T-cell (primary cell): Measurements from ENCODE around the gene PDLIM7. TPM values are rescaled to one million over a fixed set of nuclear protein-coding genes. Genes with fewer than 3 reads are reported as not detected.

Experiments used
- ATAC-seq, 4 experiments: fragments of 200-7000 bp in 3 of 4; fragments of 150-1000 bp in 1 of 4; cut with Tn5 transposase; replicated peaks in 1 of 4; 1 replicate in 3 of 4; 2 replicates in 1 of 4; pipeline ENCODE4 v1.10.0; 2021; ENCODE audit warnings: moderate library complexity in 3 of 4, mild to moderate bottlenecking in 2 of 4, moderate number of reproducible peaks in 1 of 4
- CTCF ChIA-PET, 2 donors: fragments of 300-600 bp; sonication (Branson Sonifier 250); formaldehyde crosslinking; loops; one replicate each; lab custom pipeline; 2022; ENCODE audit warnings: antibody characterized with exemption in 2 of 2; lab: Charles Lee
- POLR2A ChIA-PET, 2 donors: fragments of 300-600 bp; sonication (Branson Sonifier 250); formaldehyde crosslinking; loops; one replicate each; lab custom pipeline; 2022; ENCODE audit warnings: antibody characterized with exemption in 2 of 2; lab: Charles Lee
- DNase-seq, 35 experiments: peaks; one replicate each; pipeline versions ENCODE4 v3.0.0 to v3.0.0-alpha.2; 2013 to 2023
- H3K27ac ChIP-seq: one replicate; pipeline ENCODE4 v1.5.1; 2013; ENCODE audit warnings: low read length
- H3K27me3 ChIP-seq, 2 experiments: replicated peaks in 1 of 2; 1 replicate in 1 of 2; 2 replicates in 1 of 2; pipeline versions ENCODE4 v1.6.1 to v1.7.0; 2013; ENCODE audit warnings: low read length in 1 of 2, mixed read lengths in 1 of 2; ENCODE audit not compliant: control insufficient read depth in 2 of 2, insufficient read depth in 2 of 2; ENCODE audit errors: extremely low read depth in 1 of 2
- H3K36me3 ChIP-seq, 2 donors: 1 replicate in 1 of 2; 2 replicates in 1 of 2; pipeline versions ENCODE4 v1.6.1 to v1.7.0; 2013; ENCODE audit warnings: low read length in 1 of 2; ENCODE audit not compliant: control insufficient read depth in 2 of 2, insufficient read depth in 1 of 2; ENCODE audit errors: extremely low read depth in 1 of 2
- H3K4me1 ChIP-seq, 2 experiments: 1 replicate in 1 of 2; 2 replicates in 1 of 2; pipeline versions ENCODE4 v1.6.1 to v1.7.0; 2013; ENCODE audit warnings: low read length in 2 of 2, mixed read lengths in 1 of 2; ENCODE audit not compliant: insufficient read depth in 2 of 2, control insufficient read depth in 1 of 2; ENCODE audit errors: extremely low read depth in 1 of 2
- H3K4me3 ChIP-seq, 2 donors: 1 replicate in 1 of 2; 2 replicates in 1 of 2; pipeline versions ENCODE4 v1.5.1 to v1.7.0; 2013; ENCODE audit warnings: mild to moderate bottlenecking in 2 of 2, low read length in 1 of 2, moderate library complexity in 1 of 2; ENCODE audit not compliant: control insufficient read depth in 1 of 2; ENCODE audit errors: extremely low read depth in 1 of 2
- H3K9me3 ChIP-seq: 2 replicates; pipeline ENCODE4 v1.7.0; 2013
- H3K27ac Mint-ChIP-seq, 2 donors: one replicate each; pipeline ENCODE4 v1.8.0; 2020 to 2021; ENCODE audit warnings: mild to moderate bottlenecking in 2 of 2, mixed read lengths in 2 of 2
- H3K27me3 Mint-ChIP-seq, 2 donors: one replicate each; pipeline ENCODE4 v1.8.0; 2021 to 2022; ENCODE audit warnings: mixed read lengths in 2 of 2
- H3K36me3 Mint-ChIP-seq: one replicate; pipeline ENCODE4 v1.8.0; 2021; ENCODE audit warnings: mixed read lengths
- H3K4me1 Mint-ChIP-seq, 3 donors: one replicate each; pipeline ENCODE4 v1.8.0; 2020 to 2022; ENCODE audit warnings: mixed read lengths in 3 of 3, mild to moderate bottlenecking in 1 of 3
- H3K4me3 Mint-ChIP-seq, 3 donors: one replicate each; pipeline ENCODE4 v1.8.0; 2020 to 2022; ENCODE audit warnings: mild to moderate bottlenecking in 3 of 3, mixed read lengths in 3 of 3, moderate library complexity in 3 of 3
- H3K9me3 Mint-ChIP-seq, 3 donors: one replicate each; pipeline ENCODE4 v1.8.0; 2020 to 2022; ENCODE audit warnings: mixed read lengths in 3 of 3
- WGBS: methylation state at CpG from one replicate; pipeline ENCODE4 v1.1.5; 2013; ENCODE audit warnings: missing lambda C conversion rate; ENCODE audit not compliant: insufficient coverage; 5-methylcytosine and 5-hydroxymethylcytosine counted together
- total RNA-seq, 35 experiments: library from RNA in 6 of 35; stranded (reverse) in 6 of 35; fragments of 120-200 nt in 1 of 35; gene quantifications; one replicate each; pipeline versions ENCODE4 v1.2.1 to v1.2.4 and lab custom pipeline; 2013 to 2026

The PDLIM7 gene
- total RNA-seq, 5 donors from 2014 or later (not counting 1 experiment from before 2014, with no cell fraction given), result 9.8 to 17.8 (median 12.8) TPM

DNA sequence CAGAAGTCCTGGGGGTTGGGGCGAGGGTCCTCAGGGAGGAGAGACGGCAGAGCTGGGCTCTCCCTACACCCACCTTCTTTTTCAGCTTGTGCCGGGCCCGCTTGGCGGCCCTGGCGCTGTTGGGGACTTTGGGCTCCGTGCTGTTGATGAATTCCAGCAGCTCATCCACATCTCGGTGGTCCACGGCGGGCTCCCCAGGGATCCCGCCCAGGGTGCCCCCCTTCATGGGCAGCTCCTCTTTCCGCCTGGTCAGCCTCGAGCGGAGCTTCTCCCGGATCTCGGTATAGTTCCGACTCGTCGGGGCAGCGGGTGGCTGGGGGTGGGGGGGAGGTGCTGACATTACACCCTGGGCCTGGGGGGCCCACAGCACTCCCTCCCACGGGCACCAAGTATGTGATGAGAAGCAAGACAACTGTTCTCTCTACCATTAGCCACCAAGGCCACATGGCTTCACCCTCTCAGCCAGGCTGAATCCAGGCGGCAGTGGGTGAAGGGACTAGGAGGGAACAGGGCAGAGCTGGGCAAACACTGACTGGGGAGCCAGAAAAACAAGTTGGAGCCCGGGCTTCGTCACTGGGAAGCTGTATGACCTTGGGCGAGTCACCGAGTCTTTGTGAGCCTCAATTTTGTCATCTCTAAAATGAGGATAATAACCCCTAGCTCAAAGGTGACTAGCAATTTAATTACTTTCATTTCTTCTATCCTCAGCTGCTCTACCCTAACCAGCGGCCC is 34.0 kb upstream of the PDLIM7 start:
- H3K27ac ChIP-seq, result no peak overlapping the region
- no peaks in the 10 kb centered on the region for H3K27me3 Mint-ChIP-seq
- H3K9me3 ChIP-seq, result no peaks in the 10 kb centered on the region
- ChIA-PET CTCF (interaction anchor here in 1 of 2 donors (0.5 kb wide), 1 partner anchor 42 kb away, joined by 4 read pairs; no protein-coding TSS in a partner anchor), POLR2A (interaction anchor here in 1 of 2 donors (0.7 kb wide), 1 partner anchor 92 kb away, joined by 5 read pairs; no protein-coding TSS in a partner anchor)
- 96% methylated on average over 15 of the region's 27 CpGs for WGBS
- no peaks in the 10 kb centered on the region for H3K4me1 ChIP-seq
- peak overlapping the region in 1 of 3 donors; percentile 22 for H3K4me3 Mint-ChIP-seq
- H3K4me3 ChIP-seq, result no peak overlapping the region
- no peaks in the 10 kb centered on the region for H3K4me1 Mint-ChIP-seq
- peaks cover 39% of the 10 kb centered on the region for H3K36me3 Mint-ChIP-seq
- H3K27me3 ChIP-seq, result no peaks in the 10 kb centered on the region
- no peak overlapping the region for H3K27ac Mint-ChIP-seq
- ATAC-seq, result no peak
- H3K36me3 ChIP-seq, result peaks cover 18 to 75% of the 10 kb centered on the region in 2 donors
- no peaks in the 10 kb centered on the region for H3K9me3 Mint-ChIP-seq
- no peak for DNase-seq

DNA sequence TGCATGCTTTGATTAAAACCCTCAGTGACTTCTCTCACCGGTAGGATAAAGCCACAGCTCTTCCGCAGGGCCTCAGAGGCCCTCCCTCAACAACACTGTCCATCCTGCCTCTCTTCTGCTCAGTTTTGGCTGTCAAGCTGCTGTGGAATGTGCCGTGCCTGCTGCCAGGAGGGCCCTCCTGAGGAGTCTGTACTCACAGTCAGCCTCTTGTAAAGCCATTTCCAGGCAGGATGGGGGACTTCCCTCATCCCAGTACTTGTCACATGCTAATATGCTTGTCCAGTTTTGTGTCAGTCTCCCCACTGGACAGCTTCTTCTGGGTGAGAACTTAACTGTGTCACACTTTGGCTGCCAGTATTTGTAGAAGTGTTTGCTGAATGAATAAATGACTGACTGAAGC is 33.2 kb upstream of the PDLIM7 start:
- CTCF ChIA-PET, result no interaction called here
- peak overlapping the region in 1 of 2 donors; percentile 73 for H3K27ac Mint-ChIP-seq
- no peaks in the 10 kb centered on the region for H3K9me3 ChIP-seq

DNA sequence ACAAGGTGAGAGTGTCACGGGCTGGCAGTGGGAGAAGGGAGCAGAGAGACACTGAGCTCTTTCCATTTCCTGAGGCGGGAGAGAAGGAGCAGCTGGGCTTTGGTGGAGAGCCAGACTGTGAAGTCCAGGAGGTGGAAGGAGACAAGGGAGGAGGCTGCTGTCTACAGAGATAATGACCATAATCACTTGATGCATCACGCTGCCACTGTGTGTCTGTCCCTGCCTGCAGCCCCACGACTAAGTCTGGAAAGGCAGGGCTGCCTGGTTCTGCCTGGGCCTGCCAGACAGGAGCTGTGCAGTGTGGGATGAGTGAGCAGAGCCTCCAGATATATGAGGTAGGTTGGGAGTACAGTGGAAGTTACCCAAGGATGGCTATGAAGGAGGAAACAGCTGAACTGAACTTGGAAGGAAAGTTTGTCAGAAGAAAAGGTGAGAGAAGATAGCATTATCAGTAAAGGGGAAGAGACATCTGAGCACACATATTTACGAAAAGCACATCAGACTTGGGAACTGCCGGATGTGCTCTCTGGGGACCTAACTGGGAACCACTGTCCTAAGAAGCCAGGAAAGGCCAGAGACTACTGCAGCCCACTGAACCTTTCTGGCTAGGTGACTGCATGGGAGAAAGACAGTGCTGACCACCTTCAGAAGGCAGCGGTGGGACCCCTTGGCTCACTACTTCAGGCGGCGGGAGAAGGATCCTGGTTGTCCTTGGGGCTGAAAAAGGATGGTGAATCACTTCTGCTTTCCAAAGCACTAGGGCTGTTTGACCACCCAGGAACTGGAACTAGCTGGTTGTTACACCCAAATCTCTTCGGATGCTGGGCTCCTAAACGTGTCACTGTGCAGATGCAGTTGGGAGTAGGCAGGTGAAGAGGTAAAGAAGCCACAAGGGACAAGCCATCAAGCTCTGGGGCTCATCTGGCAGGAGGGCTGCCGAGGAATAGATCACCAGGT is 32.1 kb upstream of the PDLIM7 start:
- peaks cover 22 to 80% of the 10 kb centered on the region in 2 donors for H3K36me3 ChIP-seq
- Mint-ChIP-seq H3K4me3 (no peak overlapping the region), H3K27ac (peak overlapping the region; percentile 1 to 33), H3K36me3 (peaks cover 38% of the 10 kb centered on the region), H3K4me1 (no peaks in the 10 kb centered on the region), H3K27me3 (no peaks in the 10 kb centered on the region), H3K9me3 (no peaks in the 10 kb centered on the region)
- no peaks in the 10 kb centered on the region for H3K4me1 ChIP-seq
- ATAC-seq (no peak), DNase-seq (no peak)
- ChIA-PET CTCF (interaction anchor here in 1 of 2 donors (0.6 kb wide), 1 partner anchor 933 kb away, joined by 3 read pairs; no protein-coding TSS in a partner anchor), POLR2A (interaction anchor here in 1 of 2 donors (1.1 kb wide), 1 partner anchor 16 kb away, joined by 8 read pairs; no protein-coding TSS in a partner anchor)
- H3K9me3 ChIP-seq, result no peaks in the 10 kb centered on the region
- no peak overlapping the region for H3K4me3 ChIP-seq
- 93% methylated on average over 10 of the region's 12 CpGs for WGBS
- no peaks in the 10 kb centered on the region for H3K27me3 ChIP-seq
- H3K27ac ChIP-seq, result no peak overlapping the region

More for the DNA sequence above, 33.2 kb upstream of the PDLIM7 start:
- WGBS, result 83% methylated on average over 2 of the region's 3 CpGs
- no peaks in the 10 kb centered on the region for H3K9me3 Mint-ChIP-seq
- no peaks in the 10 kb centered on the region for H3K4me1 Mint-ChIP-seq
- H3K27ac ChIP-seq, result no peak overlapping the region
- no peaks in the 10 kb centered on the region for H3K4me1 ChIP-seq
- POLR2A ChIA-PET, result interaction anchor here in 1 of 2 donors (0.7 kb wide), 1 partner anchor 92 kb away, joined by 5 read pairs; no protein-coding TSS in a partner anchor
- H3K36me3 Mint-ChIP-seq, result peaks cover 40% of the 10 kb centered on the region
- no peak overlapping the region for H3K4me3 Mint-ChIP-seq
- no peak overlapping the region for H3K4me3 ChIP-seq
- H3K27me3 ChIP-seq, result no peaks in the 10 kb centered on the region
- peaks cover 21 to 76% of the 10 kb centered on the region in 2 donors for H3K36me3 ChIP-seq
- no peaks in the 10 kb centered on the region for H3K27me3 Mint-ChIP-seq
- ATAC-seq, result no peak
- no peak for DNase-seq

DNA sequence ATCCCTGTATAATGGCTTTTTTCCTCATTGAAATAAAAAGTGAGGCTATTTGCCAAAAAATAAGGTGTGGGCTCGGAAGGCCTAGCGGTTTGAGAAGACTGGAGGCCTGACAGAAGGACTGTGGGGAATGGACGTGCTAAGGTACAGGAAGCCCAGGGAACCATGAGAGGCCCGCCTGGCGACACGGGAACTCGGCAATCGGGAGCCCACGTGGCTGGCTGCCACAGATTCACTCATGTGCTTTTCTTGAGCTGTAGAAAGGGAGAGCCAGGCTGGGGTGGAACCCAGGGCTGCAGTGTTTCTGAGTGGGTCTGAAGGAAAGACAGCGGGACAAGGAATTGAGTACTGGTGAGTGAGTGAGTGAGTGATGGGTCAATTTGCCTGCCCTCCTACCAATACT is 31.2 kb upstream of the PDLIM7 start:
- Histone ChIP-seq H3K36me3 (peaks cover 29 to 87% of the 10 kb centered on the region in 2 donors), H3K27me3 (no peaks in the 10 kb centered on the region), H3K4me3 (no peak overlapping the region), H3K4me1 (no peaks in the 10 kb centered on the region), H3K9me3 (no peaks in the 10 kb centered on the region), H3K27ac (no peak overlapping the region)
- CTCF ChIA-PET, result no interaction called here
- H3K4me3 Mint-ChIP-seq, result no peak overlapping the region
- ATAC-seq (no peak), DNase-seq (no peak)
- H3K27me3 Mint-ChIP-seq, result no peaks in the 10 kb centered on the region
- H3K9me3 Mint-ChIP-seq, result no peaks in the 10 kb centered on the region
- POLR2A ChIA-PET, result interaction anchor here in 1 of 2 donors (1.1 kb wide), 1 partner anchor 17 kb away, joined by 8 read pairs; no protein-coding TSS in a partner anchor
- 96% methylated on average over 8 of the region's 10 CpGs for WGBS
- no peak overlapping the region for H3K27ac Mint-ChIP-seq
- H3K36me3 Mint-ChIP-seq, result peaks cover 34% of the 10 kb centered on the region
- H3K4me1 Mint-ChIP-seq, result no peaks in the 10 kb centered on the region

DNA sequence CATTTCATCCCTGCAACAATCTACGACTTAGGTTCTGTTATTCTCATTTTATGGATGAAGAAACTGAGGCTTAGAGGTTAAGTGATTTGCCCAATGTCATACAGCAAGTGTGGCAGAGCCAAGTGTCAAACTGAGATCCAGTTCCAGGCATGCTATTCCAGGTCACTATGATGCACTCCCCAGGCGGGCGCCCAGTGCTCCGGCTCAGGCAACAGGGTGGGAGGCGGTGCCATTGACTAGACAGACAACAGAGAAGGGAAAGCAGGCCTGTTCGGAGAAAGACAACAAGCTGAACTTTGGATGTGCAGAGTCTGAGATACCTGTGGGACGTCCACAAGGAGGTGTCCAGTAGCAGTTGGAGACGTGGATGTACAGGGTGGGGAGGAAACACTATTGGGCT is 30.2 kb upstream of the PDLIM7 start:
- no peaks in the 10 kb centered on the region for H3K4me1 Mint-ChIP-seq
- Histone ChIP-seq H3K36me3 (peaks cover 25 to 84% of the 10 kb centered on the region in 2 donors), H3K27me3 (no peaks in the 10 kb centered on the region), H3K9me3 (no peaks in the 10 kb centered on the region), H3K4me3 (no peak overlapping the region), H3K27ac (no peak overlapping the region), H3K4me1 (no peaks in the 10 kb centered on the region)
- ChIA-PET POLR2A (no interaction called here), CTCF (no interaction called here)
- WGBS, result 95% methylated on average over 7 of the region's 8 CpGs
- DNase-seq (no peak), ATAC-seq (no peak)
- H3K4me3 Mint-ChIP-seq, result no peak overlapping the region
- H3K27me3 Mint-ChIP-seq, result no peaks in the 10 kb centered on the region
- H3K36me3 Mint-ChIP-seq, result peaks cover 28% of the 10 kb centered on the region
- H3K27ac Mint-ChIP-seq, result no peak overlapping the region
- H3K9me3 Mint-ChIP-seq, result no peaks in the 10 kb centered on the region

DNA sequence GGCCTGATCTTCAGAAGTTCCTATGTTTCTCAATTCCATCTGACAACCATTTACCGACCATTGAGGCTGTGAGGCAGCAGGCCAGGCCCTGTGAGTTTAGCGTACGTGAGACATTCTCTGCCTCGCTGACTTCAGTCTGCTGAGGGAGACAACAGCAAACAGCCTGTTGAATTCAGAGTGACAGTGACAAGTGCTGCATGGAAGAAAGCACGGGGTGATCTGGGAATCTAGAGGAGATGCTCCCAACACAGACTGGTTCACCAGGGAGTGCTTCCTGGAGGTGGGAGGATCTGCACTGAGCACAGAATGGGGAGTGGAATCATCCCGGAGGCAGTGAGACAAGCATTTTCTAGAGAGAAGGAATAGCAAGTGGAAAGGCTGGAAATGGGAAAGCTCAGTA is 29.4 kb upstream of the PDLIM7 start:
- Histone ChIP-seq H3K36me3 (peaks cover 17 to 80% of the 10 kb centered on the region in 2 donors), H3K4me3 (no peak overlapping the region), H3K27ac (no peak overlapping the region), H3K27me3 (no peaks in the 10 kb centered on the region), H3K4me1 (no peaks in the 10 kb centered on the region), H3K9me3 (no peaks in the 10 kb centered on the region)
- Mint-ChIP-seq H3K4me1 (peaks cover 0 to 2% (median 1%) of the 10 kb centered on the region in 3 donors), H3K36me3 (peaks cover 22% of the 10 kb centered on the region), H3K27ac (no peak overlapping the region), H3K9me3 (no peaks in the 10 kb centered on the region), H3K27me3 (no peaks in the 10 kb centered on the region), H3K4me3 (no peak overlapping the region)
- ATAC-seq (no peak), DNase-seq (no peak)
- ChIA-PET CTCF (interaction anchor here in 1 of 2 donors (0.6 kb wide), 1 partner anchor 156 kb away, joined by 4 read pairs; no protein-coding TSS in a partner anchor), POLR2A (interaction anchor here in 1 of 2 donors (0.6 kb wide), 1 partner anchor 701 kb away, joined by 3 read pairs; no protein-coding TSS in a partner anchor)
- 97% methylated on average over 6 of the region's 6 CpGs for WGBS
